GM12874 (cell line): Measurements from ENCODE around the gene DZIP1.

Experiments used
- CTCF ChIP-seq: IDR thresholded peaks from 2 replicates; pipeline ENCODE4 v1.5.1; 2011; ENCODE audit warnings: low read depth, mild to moderate bottlenecking, control low read depth, low read length, moderate library complexity; ENCODE audit not compliant: insufficient read depth

The DZIP1 gene

GRCh38 chr13:95540888-95541287 is 103.6 kb downstream of the DZIP1 start:
- TF ChIP-seq CTCF: no peak

- 0 out of 2 replicates have a peak, but pooled peaks have one; percentile 7 for TF ChIP-seq CTCF
These were observed 107.8 kb downstream of the DZIP1 start for GRCh38 chr13:95536632-95537241.

GRCh38 chr13:95535243-95535642 is 109.3 kb downstream of the DZIP1 start:
- TF ChIP-seq CTCF: no peak

- TF ChIP-seq CTCF: no peak
These were observed 110.9 kb downstream of the DZIP1 start for GRCh38 chr13:95533545-95534160.

- TF ChIP-seq CTCF: no peak
These were observed 114.3 kb downstream of the DZIP1 start for GRCh38 chr13:95530178-95530577.
